Muscle of back (tissue), 11 donors: ENCODE measurements around the gene PTPRN2. TPM values are rescaled to one million over a fixed set of nuclear protein-coding genes. Genes with fewer than 3 reads are reported as not detected.
"Not testable (repeated sequence)": the region's sequence is repeated elsewhere in the genome, so short reads cannot be mapped to it uniquely, and the experiment has no call there.

Experiments
- DNase-seq, 3 donors: peaks; one replicate each; pipeline versions ENCODE4 v3.0.0 to v3.0.0-alpha.2; 2013
- polyA plus RNA-seq, 10 donors: library from polyadenylated mRNA; unstranded; fragments of 120-200 nt; gene quantifications; one replicate each; pipeline ENCODE4 v1.2.1, GENCODE V29; 2013; ENCODE audit not compliant: insufficient read length in 10 of 10

Gene PTPRN2
- polyA plus RNA-seq, 10 donors, result 1.8 to 3.1 (median 2.1) TPM

DNA sequence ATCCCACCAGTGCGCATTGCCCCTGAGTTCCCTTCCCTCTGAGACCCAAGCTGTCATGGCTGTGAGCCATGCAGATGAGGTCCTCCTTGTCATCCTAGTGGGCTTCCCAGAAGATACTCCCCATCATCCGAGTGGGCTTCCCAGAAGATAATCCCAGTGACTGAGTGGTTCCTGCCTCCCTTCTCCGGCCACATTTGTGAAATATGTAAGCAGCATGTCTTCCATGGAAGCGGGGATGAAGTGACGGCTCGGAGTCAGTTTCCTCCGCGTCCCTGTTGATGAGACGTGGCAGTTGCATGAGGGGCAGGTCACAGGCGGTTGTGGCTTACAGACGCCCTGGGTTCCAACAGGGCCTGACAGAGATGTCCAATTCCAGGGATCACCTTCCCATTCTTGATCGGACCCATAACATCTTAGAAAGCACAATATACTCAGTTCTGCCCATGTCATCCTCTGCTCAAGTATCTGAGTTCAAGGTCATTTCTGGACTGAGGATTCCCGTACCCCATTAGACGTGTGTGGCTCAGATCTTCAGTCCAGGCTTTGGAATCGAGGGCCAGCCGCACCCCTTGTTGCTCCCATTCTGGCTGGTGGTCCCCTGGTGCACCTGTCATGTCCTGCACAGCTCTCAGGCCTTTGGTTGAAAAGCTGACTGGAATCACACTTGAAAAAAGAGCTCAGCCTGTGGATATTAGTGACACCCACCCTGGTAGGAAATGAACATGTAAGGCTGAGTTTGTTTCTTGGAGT lies 166.9 kb downstream of the PTPRN2 start:
- no peak for DNase-seq

GRCh38 chr7:158419238-158419785 lies 168.3 kb downstream of the PTPRN2 start:
- no peak for DNase-seq

- DNase-seq, result not testable (repeated sequence)
Observed at GRCh38 chr7:158418395-158418794, 169.2 kb downstream of the PTPRN2 start.

DNA sequence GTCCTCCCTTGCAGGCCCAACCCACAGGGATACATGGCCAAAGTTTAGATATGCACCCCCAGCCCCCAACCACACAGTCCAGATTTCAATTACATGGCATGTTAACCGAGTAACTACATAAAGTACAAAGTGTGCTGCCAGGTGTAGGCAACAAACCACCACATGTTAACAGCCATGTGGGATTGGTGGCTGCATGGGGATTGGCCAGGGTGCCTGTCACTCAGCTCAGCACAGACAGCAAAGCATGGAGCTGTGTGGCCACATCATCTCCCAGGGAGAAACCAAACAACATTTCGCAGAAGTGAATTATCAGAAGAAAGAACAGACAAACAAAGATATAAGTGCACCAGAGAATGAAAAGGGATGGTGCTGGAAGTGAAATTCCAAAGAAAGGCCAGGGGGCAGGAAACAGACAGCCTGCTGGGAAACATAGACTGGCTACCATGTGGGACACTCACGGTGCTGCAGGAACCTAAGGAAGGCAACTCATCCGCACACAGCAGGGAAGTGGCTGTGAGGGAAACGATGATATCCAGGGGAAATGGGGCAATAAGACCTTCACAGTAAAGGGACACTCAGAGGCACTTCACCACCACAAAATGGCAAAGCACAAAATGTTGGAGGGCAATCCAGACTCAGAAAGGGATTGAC lies 171.2 kb downstream of the PTPRN2 start:
- no peak for DNase-seq

DNA sequence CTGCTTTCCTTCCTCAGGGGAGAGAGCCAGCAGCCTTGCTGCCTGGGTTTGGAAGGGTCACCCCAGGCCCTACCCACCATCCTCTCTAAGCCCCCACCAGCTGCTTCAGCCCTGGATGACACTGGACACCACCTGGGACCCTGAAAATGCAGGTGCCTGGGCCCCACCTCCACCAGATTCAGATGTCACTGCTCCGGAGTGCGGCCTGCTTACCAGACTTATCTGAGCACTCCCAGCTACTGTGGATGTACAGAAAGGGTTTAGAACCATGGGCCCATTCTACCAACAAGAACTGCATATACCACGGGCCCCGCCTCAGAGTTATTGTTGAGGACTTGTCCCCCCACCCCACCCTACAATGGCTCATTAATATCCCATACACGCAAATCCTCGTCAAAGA lies 172.3 kb downstream of the PTPRN2 start:
- no peak for DNase-seq

DNA sequence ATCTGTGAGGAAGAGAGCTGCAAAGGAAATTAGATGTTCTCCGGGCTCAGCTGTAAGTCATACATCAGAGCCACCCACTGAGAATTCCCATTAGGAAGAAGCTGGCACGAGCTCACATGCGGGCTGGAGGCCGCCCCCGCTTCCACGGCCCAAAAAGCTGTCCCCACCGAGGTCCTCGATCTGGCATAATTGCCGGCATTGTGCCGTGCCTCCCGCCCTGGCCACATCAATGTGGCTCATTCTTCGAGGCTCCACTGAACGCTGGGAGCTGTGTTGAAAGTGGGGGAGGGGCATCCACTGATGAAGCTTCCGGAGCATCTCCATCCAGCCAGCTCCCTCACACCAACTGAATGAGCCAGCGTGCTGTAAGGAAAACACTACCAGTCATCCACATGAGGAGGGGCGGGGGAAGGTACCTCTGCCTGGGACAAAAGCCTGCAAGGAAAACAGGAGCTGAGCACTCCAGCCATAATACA lies 173.1 kb downstream of the PTPRN2 start:
- DNase-seq, result peak in 2 of 3 donors; percentile 29 to 48

DNA sequence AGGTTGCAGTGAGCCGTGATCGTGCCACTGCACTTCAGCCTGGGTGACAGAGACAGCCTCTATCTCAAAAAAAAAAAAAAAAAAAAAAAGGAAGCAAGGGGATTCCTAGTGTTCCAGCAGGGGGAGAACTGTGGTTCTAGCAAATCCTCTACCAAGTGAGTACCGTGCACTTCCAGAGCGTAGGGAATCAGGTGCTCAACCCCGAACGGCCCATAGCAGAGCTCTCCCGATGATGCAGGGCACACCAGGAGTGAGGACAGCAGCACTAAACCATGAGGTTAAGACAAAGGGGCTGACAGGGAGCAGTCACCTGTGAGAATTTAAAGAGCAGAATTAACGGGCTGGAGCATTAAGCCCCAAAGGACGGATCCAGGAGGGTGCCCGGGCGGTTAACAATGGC lies 173.6 kb downstream of the PTPRN2 start:
- DNase-seq, result no peak

GRCh38 chr7:158411232-158411950 lies 176.2 kb downstream of the PTPRN2 start:
- DNase-seq, result no peak

DNA sequence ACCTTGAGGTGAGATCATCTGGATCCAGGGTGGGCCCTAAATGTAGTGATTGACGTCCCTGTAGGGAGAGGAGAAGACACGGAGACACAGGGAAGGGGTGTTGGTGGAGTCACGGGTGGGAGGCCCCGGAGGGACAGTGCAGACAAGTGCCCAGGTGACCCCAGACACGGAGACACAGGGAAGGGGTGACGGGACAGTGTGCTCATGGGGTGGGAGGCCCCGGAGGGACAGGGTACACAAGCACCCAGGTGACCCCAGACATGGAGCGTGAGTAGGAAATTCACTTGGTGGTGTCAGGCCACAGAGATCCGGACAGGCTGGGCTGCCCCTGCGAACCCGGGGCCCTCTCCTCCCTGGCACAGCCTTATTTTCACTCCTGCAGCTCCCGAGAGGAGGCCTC lies 176.9 kb downstream of the PTPRN2 start:
- no peak for DNase-seq

GRCh38 chr7:158409816-158410330 lies 177.8 kb downstream of the PTPRN2 start:
- DNase-seq, result no peak

GRCh38 chr7:158409120-158409519 lies 178.5 kb downstream of the PTPRN2 start:
- no peak for DNase-seq

DNA sequence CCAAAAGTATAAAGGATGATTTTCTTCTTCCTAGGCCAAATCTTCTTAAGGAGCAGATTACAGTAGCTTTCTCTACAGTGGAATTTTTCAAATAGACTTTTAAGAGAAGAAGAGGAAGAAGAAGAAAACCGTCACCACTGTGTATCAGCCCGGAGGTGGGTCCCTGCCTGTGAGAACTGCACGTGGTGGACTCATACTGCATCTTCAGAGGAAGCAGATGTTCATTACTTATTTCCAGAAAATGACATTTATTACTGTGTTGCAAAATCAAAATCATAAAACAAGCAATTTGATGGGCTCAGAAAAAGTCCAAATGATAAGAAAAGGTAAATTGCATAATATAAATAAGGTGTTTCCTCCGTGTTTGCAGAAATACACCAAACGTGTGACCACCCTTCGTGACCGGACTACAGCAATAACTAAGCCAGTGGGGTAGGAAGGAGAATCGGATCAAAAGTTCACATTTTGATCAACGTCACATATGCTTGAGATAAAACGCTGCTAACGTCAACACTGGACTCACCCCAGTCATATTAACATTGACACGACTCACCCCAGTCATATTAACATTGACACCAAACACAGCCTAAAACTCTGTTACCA lies 179.2 kb downstream of the PTPRN2 start:
- DNase-seq, result no peak

DNA sequence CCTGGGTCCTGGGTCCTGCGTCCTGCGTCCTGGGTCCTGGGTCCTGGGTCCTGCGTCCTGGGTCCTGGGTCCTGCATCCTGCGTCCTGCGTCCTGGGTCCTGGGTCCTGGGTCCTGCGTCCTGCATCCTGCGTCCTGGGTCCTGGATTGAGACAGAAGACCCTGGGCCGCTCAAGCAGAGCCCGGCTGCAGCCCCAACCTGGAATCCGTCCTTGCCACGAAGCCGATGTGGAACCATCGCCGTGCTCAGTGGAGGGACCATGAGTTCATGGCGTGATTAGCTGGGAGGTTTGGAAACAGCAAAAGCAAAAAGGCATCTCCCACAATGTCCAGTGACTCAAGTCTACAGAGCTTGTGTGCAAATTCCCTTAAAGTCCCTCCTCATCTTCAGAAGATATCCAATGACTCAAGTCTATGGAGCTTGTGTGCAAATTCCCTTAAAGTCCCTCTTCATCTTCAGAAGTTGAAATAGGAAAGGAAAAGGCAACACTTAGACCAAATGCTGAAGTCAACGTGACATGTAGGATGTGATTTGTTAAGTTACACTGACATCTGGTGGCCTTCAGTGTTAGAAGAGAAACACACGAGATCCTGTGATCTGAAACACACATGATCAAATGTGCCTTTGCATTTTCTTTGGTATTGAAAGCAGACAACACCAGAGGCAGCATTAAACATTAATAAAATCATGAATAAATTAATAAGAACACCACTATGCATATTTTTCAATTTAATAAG lies 179.9 kb downstream of the PTPRN2 start:
- peak; percentile 37 to 71 (median 60) for DNase-seq

- DNase-seq, result no peak
Observed at GRCh38 chr7:158406801-158407200, 180.8 kb downstream of the PTPRN2 start.

GRCh38 chr7:158406364-158406763 lies 181.3 kb downstream of the PTPRN2 start:
- no peak for DNase-seq

DNA sequence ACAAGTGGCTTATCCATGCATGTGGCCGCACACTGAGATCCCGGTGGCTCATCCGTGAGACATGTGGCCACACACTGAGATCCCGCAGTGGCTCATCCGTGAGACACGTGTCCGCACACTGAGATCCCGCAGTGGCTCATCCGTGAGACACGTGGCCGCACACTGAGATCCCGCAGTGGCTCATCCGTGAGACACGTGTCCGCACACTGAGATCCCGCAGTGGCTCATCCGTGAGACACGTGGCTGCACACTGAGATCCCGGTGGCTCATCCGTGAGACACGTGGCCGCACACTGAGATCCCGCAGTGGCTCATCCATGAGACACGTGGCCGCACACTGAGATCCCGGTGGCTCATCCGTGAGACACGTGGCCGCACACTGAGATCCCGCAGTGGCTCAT lies 181.9 kb downstream of the PTPRN2 start:
- DNase-seq, result not testable (repeated sequence)

DNA sequence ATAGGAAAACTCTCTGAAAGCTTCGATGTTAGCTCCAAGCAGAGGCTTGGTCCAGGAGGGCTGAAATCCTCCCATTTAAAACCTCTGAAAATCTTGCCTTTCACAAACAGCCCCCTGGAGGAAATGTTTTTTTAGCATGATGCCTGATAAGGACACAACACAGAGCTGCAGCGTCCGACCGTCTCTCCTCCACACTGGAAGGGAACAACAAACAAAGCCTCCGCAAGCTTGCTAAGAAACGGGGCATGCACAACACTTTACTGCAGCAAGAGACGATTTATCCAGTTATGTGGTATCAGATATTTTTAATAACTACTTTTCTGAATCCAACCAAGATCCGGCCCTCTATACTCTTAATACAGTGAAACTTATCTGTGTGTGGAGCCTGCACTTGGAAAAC lies 182.3 kb downstream of the PTPRN2 start:
- DNase-seq, result no peak

DNA sequence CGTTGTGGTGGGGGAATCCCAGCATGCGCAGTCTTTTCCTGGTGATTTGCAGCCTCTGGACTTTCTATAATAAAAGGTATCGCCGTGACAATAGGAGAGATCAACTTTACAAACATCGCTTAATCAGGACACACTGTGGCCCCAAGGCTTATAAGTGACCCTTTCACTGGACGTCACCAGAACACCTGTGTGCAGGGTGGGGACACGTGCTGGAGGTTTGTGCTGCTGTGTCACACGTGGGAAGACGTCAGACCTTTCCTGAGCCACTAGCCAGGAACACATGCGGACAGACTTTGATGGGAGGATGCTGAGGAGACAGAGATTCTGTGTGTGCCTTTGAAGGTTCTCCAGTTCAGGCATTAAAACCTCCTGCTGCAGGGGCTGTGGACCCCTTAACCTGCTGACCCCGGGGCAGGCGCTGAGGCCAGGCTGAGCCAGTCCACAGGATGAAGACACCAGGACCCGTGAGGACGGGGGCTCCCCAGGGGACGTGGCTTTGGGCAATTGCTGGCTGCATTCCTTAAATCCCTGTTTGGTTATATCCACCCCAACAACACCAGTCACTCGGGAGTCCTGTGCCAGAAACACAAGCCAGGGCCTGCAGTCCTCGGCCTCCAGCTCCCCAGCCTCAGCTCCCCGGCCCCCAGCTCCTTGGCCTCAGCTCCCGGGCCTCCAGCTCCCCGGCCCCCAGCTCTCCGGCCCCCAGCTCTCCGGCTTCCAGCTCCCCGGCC lies 183.4 kb downstream of the PTPRN2 start:
- DNase-seq, result no peak

DNA sequence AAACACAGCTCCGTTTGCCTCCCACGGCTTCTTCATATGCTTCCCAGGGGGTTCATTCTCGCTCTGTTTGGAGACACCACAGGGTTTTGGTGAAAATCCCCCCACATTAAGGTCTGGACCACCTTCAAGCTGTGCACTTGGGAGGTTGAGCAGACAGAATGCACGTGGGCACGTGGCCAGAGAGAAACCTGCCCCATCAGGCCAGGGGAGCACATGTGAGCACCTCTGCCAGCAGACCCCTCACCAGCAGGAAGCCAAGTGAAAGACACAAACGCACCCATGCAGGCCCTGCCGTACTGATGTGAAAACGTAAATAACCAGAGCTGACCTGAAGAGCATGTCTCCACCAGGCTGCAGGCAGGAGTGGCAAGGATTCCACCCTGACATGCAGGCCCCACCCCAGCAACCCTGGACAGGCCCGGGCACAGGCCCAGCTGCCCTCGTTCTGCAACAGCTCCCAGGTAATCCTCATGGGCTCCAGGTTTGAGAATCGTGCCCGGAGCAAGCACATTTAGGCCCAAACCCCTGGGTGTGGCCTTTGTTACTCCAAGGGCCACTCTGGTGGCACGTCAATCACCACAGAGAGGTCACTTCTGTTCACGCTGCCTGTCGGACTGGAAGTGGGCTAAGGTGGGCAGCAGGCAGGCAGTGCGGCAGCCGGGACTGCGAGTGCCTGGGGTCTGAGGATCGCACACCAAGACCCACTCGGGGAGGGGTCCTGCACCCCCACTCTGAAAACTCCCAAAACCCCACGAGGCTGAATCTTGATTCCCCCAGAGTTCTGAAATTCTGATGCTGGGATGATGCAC lies 184.4 kb downstream of the PTPRN2 start:
- no peak for DNase-seq
